ENCODE data around the gene DYNC1H1.

DYNC1H1 gene

DNA sequence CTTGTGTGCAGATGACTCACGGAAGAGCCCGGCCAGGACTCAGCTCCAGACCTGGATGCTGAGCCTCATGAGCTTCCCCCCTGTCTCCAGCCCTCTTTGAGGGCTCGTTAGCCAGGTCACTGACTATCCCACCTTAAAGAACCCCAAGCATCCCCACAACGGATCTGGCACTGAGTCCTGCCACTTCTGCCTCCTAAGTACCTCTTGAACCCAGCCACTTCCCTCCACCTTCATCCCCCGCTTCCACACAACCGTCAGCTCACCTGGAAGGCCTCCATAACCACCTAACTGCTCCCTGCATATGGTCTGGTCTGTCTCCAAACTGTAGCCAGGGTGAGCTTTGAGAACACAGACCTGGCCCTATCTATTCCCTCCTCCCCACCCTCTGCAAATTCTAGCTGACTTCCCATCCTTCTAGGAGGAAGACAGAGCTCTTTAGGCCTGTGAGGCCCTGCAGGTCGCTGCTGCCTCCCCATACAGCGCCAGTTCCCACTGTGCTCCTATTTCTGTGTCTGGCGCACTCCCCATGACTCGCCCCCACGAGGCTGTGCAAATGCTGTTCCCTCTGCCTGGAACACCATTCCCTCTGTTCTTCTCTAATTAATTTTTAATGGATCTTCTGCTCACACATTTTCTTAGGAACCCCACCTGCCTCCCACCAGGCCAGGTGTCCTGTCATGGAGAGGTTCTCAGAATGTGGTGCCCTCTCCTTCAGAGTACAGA, 125.4 kb downstream of the DYNC1H1 start:
- H3K4me3 ChIP-seq (ENCODE audit: low read length), result no peak overlapping the region
- H3K9me3 ChIP-seq (ENCODE audit: control insufficient read depth, low read depth, low read length), result no peaks in the 10 kb centered on the region
- H3K9ac ChIP-seq (ENCODE audit: low read length), result no peak overlapping the region
- H3K27me3 ChIP-seq (ENCODE audit: control insufficient read depth, insufficient read depth, low read length), result no peaks in the 10 kb centered on the region
- peaks cover 11% of the 10 kb centered on the region for H3K36me3 ChIP-seq (ENCODE audit: control insufficient read depth, low read depth, low read length)
- no peak overlapping the region for H3K27ac ChIP-seq (ENCODE audit: low read length)
- H3K4me1 ChIP-seq (ENCODE audit: control insufficient read depth, low read depth, low read length), result peaks cover 15% of the 10 kb centered on the region

DNA sequence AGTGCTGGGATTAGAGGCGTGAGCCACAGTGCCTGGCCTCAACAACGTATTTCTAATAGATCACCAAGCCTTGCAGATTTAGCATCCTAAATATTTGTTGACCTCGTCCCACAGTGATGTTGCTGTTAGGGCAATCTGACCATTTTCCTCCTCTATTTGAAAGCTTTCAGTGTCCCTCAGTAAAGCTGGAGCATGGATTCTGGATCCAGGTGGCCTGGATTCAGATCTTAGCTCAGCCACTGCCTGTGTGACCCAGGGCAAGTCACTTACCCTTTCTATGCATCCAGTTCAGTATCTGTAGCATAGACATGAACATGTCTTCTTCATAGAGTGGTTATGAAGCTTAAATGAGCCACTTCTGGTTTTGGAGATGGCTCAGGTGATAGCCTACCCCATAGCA, 126.3 kb downstream of the DYNC1H1 start:
- H3K4me1 ChIP-seq (ENCODE audit: control insufficient read depth, low read depth, low read length), result peaks cover 7% of the 10 kb centered on the region

DNA sequence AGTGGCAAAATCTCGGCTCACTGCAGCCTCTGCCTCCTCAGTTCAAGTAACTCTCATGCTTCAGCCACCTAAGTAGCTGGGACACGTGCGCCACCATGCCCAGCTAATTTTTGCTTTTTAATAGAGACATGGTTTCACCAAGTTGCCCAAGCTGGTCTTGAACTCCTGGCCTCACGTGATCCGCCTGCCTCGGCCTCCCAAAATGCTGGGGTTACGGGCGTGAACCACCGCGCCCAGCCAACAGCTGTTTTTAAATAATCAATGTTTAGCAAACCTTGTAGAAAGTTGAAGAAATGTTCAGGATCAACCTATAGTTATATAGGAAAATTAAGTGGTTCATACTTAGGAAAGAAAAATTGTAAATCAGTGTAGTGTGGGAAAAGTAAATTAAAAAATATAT, 128.4 kb downstream of the DYNC1H1 start:
- Histone ChIP-seq H3K9ac (ENCODE audit: low read length) (no peak overlapping the region), H3K27me3 (ENCODE audit: control insufficient read depth, insufficient read depth, low read length) (no peaks in the 10 kb centered on the region), H3K4me1 (ENCODE audit: control insufficient read depth, low read depth, low read length) (peaks cover 13% of the 10 kb centered on the region), H3K36me3 (ENCODE audit: control insufficient read depth, low read depth, low read length) (no peaks in the 10 kb centered on the region), H3K9me3 (ENCODE audit: control insufficient read depth, low read depth, low read length) (no peaks in the 10 kb centered on the region), H3K4me3 (ENCODE audit: low read length) (no peak overlapping the region), H3K27ac (ENCODE audit: low read length) (no peak overlapping the region)

More for the DNA sequence above, 126.3 kb downstream of the DYNC1H1 start:
- Histone ChIP-seq H3K27ac (ENCODE audit: low read length) (no peak overlapping the region), H3K9ac (ENCODE audit: low read length) (no peak overlapping the region), H3K36me3 (ENCODE audit: control insufficient read depth, low read depth, low read length) (peaks cover 1% of the 10 kb centered on the region), H3K4me3 (ENCODE audit: low read length) (no peak overlapping the region), H3K27me3 (ENCODE audit: control insufficient read depth, insufficient read depth, low read length) (no peaks in the 10 kb centered on the region), H3K9me3 (ENCODE audit: control insufficient read depth, low read depth, low read length) (no peaks in the 10 kb centered on the region)

DNA sequence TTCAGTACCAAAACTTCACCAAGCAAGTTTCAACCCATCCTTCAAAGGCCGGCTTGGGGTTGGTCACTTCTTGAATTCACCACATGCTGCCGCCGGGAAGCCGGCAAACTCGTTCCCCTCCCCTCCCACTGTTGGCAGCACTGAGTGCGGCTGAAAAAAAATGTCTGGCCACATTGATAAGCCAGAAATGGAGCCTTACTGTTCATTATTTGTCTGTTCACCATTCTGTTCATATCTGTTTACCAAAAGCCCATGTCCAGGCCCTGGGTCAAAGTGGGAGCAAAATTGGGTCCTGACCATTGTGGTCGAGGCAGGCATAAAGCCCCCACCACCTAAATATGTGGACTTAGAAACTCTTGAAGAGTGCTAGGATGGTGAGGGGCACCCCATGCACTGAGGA, 129.7 kb downstream of the DYNC1H1 start:
- Histone ChIP-seq H3K9ac (ENCODE audit: low read length) (no peak overlapping the region), H3K4me3 (ENCODE audit: low read length) (no peak overlapping the region), H3K27ac (ENCODE audit: low read length) (no peak overlapping the region), H3K36me3 (ENCODE audit: control insufficient read depth, low read depth, low read length) (no peaks in the 10 kb centered on the region), H3K9me3 (ENCODE audit: control insufficient read depth, low read depth, low read length) (no peaks in the 10 kb centered on the region), H3K4me1 (ENCODE audit: control insufficient read depth, low read depth, low read length) (peaks cover 7% of the 10 kb centered on the region), H3K27me3 (ENCODE audit: control insufficient read depth, insufficient read depth, low read length) (no peaks in the 10 kb centered on the region)

DNA sequence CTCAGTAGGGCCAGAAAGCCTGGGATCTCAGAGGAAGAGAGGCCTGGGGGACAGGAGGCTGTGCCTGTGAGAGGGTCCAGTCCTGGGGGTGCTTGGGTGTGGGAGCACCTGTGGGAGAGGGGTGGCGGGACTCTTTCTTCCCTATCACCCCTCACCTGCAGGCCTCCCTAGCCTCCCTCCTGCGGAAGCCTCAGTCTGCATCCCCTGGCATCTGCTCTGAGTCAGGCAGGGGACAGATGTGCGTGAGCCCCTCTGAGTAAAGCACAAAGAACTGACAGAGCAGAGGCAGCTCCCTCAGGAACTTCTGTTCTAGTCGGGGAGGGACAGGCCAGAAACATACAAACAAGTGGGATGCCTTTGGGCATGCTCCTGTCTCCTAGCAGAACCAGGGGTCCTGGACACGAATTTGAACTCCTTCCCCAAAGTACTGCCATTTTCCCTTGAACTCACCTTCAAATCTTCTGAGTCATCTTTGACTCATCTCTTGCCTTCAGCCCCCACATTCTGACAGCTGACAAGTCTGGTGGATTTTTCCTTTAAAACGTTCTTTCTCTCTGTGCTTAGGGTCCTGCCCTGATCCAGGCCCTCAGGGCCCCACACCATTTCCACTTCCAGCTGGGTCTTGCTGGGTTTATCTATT, 131.0 kb downstream of the DYNC1H1 start:
- Histone ChIP-seq H3K4me3 (ENCODE audit: low read length) (no peak overlapping the region), H3K9ac (ENCODE audit: low read length) (no peak overlapping the region), H3K27me3 (ENCODE audit: control insufficient read depth, insufficient read depth, low read length) (no peaks in the 10 kb centered on the region), H3K4me1 (ENCODE audit: control insufficient read depth, low read depth, low read length) (peaks cover 7% of the 10 kb centered on the region), H3K9me3 (ENCODE audit: control insufficient read depth, low read depth, low read length) (no peaks in the 10 kb centered on the region), H3K36me3 (ENCODE audit: control insufficient read depth, low read depth, low read length) (no peaks in the 10 kb centered on the region), H3K27ac (ENCODE audit: low read length) (no peak overlapping the region)

DNA sequence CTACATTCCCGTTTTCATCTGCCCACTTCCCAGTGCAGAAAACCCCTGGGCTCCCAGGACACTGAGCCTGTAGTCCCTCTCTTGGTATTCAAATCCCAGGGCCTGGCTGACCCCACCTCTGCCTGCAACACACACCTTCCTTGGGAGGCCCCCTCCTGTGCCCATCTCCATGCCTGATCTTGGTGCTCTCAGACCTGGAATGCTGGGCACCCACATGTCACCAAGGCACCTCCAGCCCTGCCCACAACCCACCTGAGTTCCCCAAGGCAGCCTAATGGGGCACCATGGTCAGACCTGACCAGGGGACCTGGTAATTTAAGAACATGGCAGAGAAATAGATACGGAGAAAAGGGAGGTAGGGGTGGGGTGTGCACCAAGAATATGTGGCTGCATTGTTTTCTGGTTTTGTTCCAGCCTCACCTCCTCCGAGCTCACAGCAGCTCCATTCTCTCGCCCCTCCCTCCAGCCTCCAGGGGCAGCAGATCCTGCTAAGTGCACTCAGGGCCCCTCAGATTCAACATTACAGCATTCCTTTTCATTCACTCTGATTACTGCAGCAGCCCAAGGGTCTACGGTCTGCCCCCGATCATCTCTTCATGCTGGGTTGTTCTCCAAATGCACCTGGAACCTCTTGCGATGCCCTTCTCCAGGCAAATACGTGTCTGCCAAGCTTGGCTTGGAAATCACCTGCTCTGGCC, 131.6 kb downstream of the DYNC1H1 start:
- no peak overlapping the region for H3K9ac ChIP-seq (ENCODE audit: low read length)

DNA sequence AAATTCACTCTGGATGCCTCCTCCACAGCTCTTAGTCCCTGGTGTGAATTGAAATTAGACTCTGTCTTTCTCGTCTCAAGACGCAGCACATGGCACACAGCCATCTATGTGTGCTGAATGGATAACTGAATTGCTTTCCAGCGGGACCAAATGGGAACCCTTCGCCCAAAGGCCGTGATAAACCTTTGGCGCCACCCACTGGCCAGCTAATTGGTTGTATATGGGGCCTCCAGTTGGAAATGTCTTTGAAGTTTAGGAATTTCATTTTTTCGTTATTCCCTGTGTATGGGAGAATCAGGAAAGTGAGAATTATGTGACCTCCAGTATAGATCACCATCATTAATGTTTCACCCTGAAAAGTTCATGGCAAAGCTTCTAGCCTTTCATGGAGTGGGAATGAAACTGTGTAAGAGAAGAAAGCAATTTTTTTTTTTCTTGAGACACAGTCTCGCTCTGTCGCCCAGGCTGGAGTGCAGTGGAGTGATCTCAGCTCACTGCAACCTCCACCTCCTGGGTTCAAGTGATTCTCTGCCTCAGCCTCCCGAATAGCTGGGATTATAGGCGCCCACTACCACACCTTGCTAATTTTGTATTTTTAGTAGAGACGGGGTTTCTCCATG, 132.3 kb downstream of the DYNC1H1 start:
- no peak overlapping the region for H3K9ac ChIP-seq (ENCODE audit: low read length)
- H3K4me1 ChIP-seq (ENCODE audit: control insufficient read depth, low read depth, low read length), result peaks cover 7% of the 10 kb centered on the region
- no peaks in the 10 kb centered on the region for H3K9me3 ChIP-seq (ENCODE audit: control insufficient read depth, low read depth, low read length)
- no peak overlapping the region for H3K27ac ChIP-seq (ENCODE audit: low read length)
- no peaks in the 10 kb centered on the region for H3K36me3 ChIP-seq (ENCODE audit: control insufficient read depth, low read depth, low read length)
- no peaks in the 10 kb centered on the region for H3K27me3 ChIP-seq (ENCODE audit: control insufficient read depth, insufficient read depth, low read length)
- no peak overlapping the region for H3K4me3 ChIP-seq (ENCODE audit: low read length)

More for the DNA sequence above, 131.6 kb downstream of the DYNC1H1 start:
- H3K4me3 ChIP-seq (ENCODE audit: low read length), result no peak overlapping the region
- no peaks in the 10 kb centered on the region for H3K36me3 ChIP-seq (ENCODE audit: control insufficient read depth, low read depth, low read length)
- H3K27ac ChIP-seq (ENCODE audit: low read length), result no peak overlapping the region
- peaks cover 7% of the 10 kb centered on the region for H3K4me1 ChIP-seq (ENCODE audit: control insufficient read depth, low read depth, low read length)
- H3K9me3 ChIP-seq (ENCODE audit: control insufficient read depth, low read depth, low read length), result no peaks in the 10 kb centered on the region
- no peaks in the 10 kb centered on the region for H3K27me3 ChIP-seq (ENCODE audit: control insufficient read depth, insufficient read depth, low read length)

DNA sequence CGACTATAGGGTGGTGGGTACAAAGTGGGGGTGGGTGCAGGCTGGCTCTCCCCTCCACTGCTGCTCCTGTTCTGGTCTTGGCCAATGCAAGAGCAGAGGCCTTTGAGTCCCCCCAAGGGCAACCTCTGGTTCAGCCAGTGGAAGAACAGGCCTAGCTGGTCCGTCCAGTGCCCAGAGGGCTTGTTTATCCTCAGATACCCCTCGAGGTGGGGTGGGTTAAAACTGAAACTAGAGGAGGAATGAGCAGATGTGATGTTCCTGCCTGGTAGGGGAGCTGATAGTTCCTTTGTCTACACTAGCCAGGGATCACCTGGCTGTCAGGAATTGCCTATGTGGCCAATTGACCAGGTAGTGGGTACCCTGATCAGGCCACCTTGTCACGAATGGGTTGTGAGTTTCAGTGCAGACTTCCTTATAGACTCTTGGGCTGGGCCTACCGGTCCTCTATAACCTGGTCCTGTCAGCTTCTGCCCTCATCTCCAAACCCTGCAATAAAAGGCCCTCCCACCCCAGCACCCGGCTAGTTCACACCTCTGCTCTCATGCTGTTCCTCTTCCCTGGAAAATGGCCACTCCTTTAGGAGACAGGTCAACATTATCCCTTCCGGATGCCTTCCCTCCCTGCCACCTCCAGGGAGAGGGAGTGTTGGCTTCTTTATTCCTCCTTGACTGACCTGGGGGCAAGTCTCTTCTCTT, 133.2 kb downstream of the DYNC1H1 start:
- Histone ChIP-seq H3K36me3 (ENCODE audit: control insufficient read depth, low read depth, low read length) (no peaks in the 10 kb centered on the region), H3K27me3 (ENCODE audit: control insufficient read depth, insufficient read depth, low read length) (no peaks in the 10 kb centered on the region), H3K4me3 (ENCODE audit: low read length) (no peak overlapping the region), H3K4me1 (ENCODE audit: control insufficient read depth, low read depth, low read length) (peaks cover 7% of the 10 kb centered on the region), H3K9ac (ENCODE audit: low read length) (no peak overlapping the region), H3K27ac (ENCODE audit: low read length) (no peak overlapping the region), H3K9me3 (ENCODE audit: control insufficient read depth, low read depth, low read length) (no peaks in the 10 kb centered on the region)

DNA sequence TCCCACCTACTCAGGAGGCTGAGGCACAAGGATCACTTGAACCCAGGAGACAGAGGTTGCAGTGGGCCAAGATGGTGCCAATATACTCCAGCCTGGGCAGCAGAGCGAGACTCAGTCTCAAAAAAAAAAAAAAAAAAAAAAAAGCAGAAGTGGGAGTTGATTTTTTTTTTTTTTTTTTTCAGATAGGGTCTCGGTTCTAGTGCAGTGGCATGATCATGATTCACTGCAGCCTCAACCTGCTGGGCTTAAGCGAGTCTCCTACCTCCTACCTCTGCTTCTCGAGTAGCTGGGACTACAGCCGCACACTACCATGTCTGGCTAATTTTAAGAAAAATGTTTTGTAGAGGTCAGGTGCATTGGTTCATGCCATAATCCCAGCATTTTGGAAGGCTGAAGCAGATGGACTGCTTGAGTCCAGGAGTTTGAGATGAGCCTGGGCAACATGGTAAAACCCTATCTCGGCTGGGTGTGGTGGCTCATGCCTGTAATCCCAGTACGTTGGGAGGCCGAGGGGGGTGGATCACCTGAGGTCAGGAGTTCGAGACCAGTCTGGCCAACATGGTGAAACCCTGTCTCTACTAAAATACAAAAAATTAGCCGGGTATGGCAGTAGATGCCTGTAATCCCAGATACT, 138.8 kb downstream of the DYNC1H1 start:
- no peak overlapping the region for H3K4me3 ChIP-seq (ENCODE audit: low read length)
- no peak overlapping the region for H3K9ac ChIP-seq (ENCODE audit: low read length)
- H3K27me3 ChIP-seq (ENCODE audit: control insufficient read depth, insufficient read depth, low read length), result no peaks in the 10 kb centered on the region
- H3K36me3 ChIP-seq (ENCODE audit: control insufficient read depth, low read depth, low read length), result no peaks in the 10 kb centered on the region
- no peaks in the 10 kb centered on the region for H3K9me3 ChIP-seq (ENCODE audit: control insufficient read depth, low read depth, low read length)
- H3K27ac ChIP-seq (ENCODE audit: low read length), result no peak overlapping the region
- H3K4me1 ChIP-seq (ENCODE audit: control insufficient read depth, low read depth, low read length), result no peaks in the 10 kb centered on the region

DNA sequence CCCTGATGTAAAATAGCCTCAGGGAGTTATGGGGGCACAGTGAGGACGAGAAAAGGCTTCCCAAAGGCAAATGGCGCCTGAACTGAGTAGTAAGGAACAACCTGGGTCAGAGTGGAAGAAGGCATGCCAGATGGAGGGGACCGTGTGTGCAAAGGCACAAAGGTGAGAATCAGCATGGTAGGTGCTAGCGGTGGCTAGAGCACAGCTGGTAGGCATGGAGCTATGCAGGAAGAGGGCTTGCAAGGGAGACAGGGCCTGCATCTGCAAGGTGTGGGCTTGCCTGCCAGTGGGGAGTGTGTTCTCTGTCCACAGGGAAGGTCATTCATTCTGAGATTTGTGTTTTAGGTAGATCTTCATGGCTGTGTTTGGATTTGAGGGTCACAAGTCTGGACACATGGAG, 141.0 kb downstream of the DYNC1H1 start:
- no peaks in the 10 kb centered on the region for H3K27me3 ChIP-seq (ENCODE audit: control insufficient read depth, insufficient read depth, low read length)
- no peaks in the 10 kb centered on the region for H3K36me3 ChIP-seq (ENCODE audit: control insufficient read depth, low read depth, low read length)
- no peak overlapping the region for H3K27ac ChIP-seq (ENCODE audit: low read length)
- no peaks in the 10 kb centered on the region for H3K9me3 ChIP-seq (ENCODE audit: control insufficient read depth, low read depth, low read length)
- H3K4me1 ChIP-seq (ENCODE audit: control insufficient read depth, low read depth, low read length), result no peaks in the 10 kb centered on the region
- H3K4me3 ChIP-seq (ENCODE audit: low read length), result no peak overlapping the region
- H3K9ac ChIP-seq (ENCODE audit: low read length), result no peak overlapping the region
